Upper lobe of left lung (tissue), 6 donors: ENCODE data around the gene MAU2. TPM values are rescaled to one million over a fixed set of nuclear protein-coding genes. Genes with fewer than 3 reads are reported as not detected.
"Not testable (repeated sequence)": the region's sequence is repeated elsewhere in the genome, so short reads cannot be mapped to it uniquely, and the experiment has no call there.

Experiments used
- ATAC-seq, 2 donors: fragments of 200-7000 bp; cut with Tn5 transposase; one replicate each; pipeline ENCODE4 v1.9.1; 2022; ENCODE audit warnings: mild to moderate bottlenecking in 2 of 2, moderate library complexity in 2 of 2; ENCODE audit not compliant: low FRiP score in 2 of 2
- DNase-seq, 2 donors: peaks; one replicate each; pipeline ENCODE4 v3.0.0-alpha.2; 2019 to 2020
- H3K27ac ChIP-seq, 4 donors: fragments of 200-600 bp; sonication (generic); one replicate each; pipeline ENCODE4 v1.5.1; 2016 to 2019
- H3K27me3 ChIP-seq, 4 donors: fragments of 200-600 bp; sonication (generic); one replicate each; pipeline ENCODE4 v1.5.1; 2017 to 2019
- H3K36me3 ChIP-seq, 4 donors: fragments of 200-600 bp; sonication (generic); one replicate each; pipeline ENCODE4 v1.5.1; 2016 to 2019
- H3K4me1 ChIP-seq, 4 donors: fragments of 200-600 bp; sonication (generic); one replicate each; pipeline ENCODE4 v1.5.1; 2018 to 2019
- H3K4me3 ChIP-seq, 4 donors: fragments of 200-600 bp; sonication (generic); one replicate each; pipeline ENCODE4 v1.5.1; 2017 to 2019; ENCODE audit warnings: mild to moderate bottlenecking in 2 of 4, moderate library complexity in 1 of 4
- H3K9me3 ChIP-seq, 4 donors: fragments of 200-600 bp; sonication (generic); one replicate each; pipeline ENCODE4 v1.5.1; 2018 to 2019
- CTCF ChIP-seq, 6 experiments: fragments of 450-650 bp in 4 of 6; fragments of 200-600 bp in 2 of 6; sonication (generic) in 2 of 6; IDR thresholded peaks; one replicate each; pipeline ENCODE4 v1.5.1; 2016 to 2019; ENCODE audit warnings: antibody characterized with exemption in 6 of 6
- EP300 ChIP-seq, 4 donors: sonication (generic); formaldehyde crosslinking; IDR thresholded peaks; one replicate each; pipeline ENCODE4 v1.5.1; 2017; ENCODE audit warnings: antibody characterized with exemption in 4 of 4, control low read depth in 2 of 4
- POLR2A ChIP-seq, 4 donors: fragments of 450-650 bp; IDR thresholded peaks; one replicate each; pipeline ENCODE4 v1.5.1; 2016 to 2017; ENCODE audit warnings: antibody characterized with exemption in 4 of 4, mild to moderate bottlenecking in 2 of 4
- POLR2AphosphoS5 ChIP-seq, 2 donors: sonication (generic); formaldehyde crosslinking; IDR thresholded peaks; one replicate each; pipeline ENCODE4 v1.5.1; 2017; ENCODE audit warnings: antibody characterized with exemption in 2 of 2
- WGBS, 2 donors: methylation state at CpG; one replicate each; pipeline ENCODE4 v1.1.5; 2017 to 2018; 5-methylcytosine and 5-hydroxymethylcytosine counted together
- total RNA-seq, 6 donors: library from RNA; depleted of rRNA in 4 of 6; stranded (reverse); fragments of >200 nt in 4 of 6; gene quantifications; one replicate each; pipeline versions ENCODE4 v1.1.0 to v1.2.1, GENCODE V29; 2016 to 2021
- donor health status: DM: no; HTN: no; CAD: no; lungs with moderate emphysema.
- donor health status: DM: no; HTN: yes; CAD: no; lungs with severe emphysema.

MAU2 gene
- total RNA-seq, 6 donors from 2014 or later, result 42.3 to 166 (median 64.2) TPM

- Histone ChIP-seq H3K27ac (peak overlapping the region; percentile 81 to 96 (median 92)), H3K9me3 (no peaks in the 10 kb centered on the region), H3K36me3 (no peaks in the 10 kb centered on the region), H3K4me1 (peaks cover 47 to 66% (median 59%) of the 10 kb centered on the region in 4 donors), H3K27me3 (no peaks in the 10 kb centered on the region), H3K4me3 (peak overlapping the region; percentile 18 to 93 (median 83))
- TF ChIP-seq CTCF (IDR thresholded peaks at IDR 0.05), result peak in 5 of 6 experiments; percentile 25 to 64 (median 44)
- no peak for TF ChIP-seq EP300 (IDR thresholded peaks at IDR 0.05)
- TF ChIP-seq POLR2AphosphoS5 (IDR thresholded peaks at IDR 0.05), result peak; percentile 64 to 82
- peak in 3 of 4 donors; percentile 57 to 82 (median 79) for TF ChIP-seq POLR2A (IDR thresholded peaks at IDR 0.05)
- 0 to 3% methylated on average over 8 to 20 of the region's 75 CpGs for WGBS, 2 donors
- ATAC-seq, result peak; percentile 98 to 99
- DNase-seq, result peak; percentile 100
Measured at GRCh38 chr19:19385131-19385895, 64.7 kb downstream of the MAU2 start.

GRCh38 chr19:19385896-19386869, 65.6 kb downstream of the MAU2 start:
- TF ChIP-seq EP300 (IDR thresholded peaks at IDR 0.05) (no peak), POLR2A (IDR thresholded peaks at IDR 0.05) (peak in 2 of 4 donors; percentile 60 to 61), CTCF (IDR thresholded peaks at IDR 0.05) (peak in 2 of 6 experiments; percentile 14 to 28)
- H3K9me3 ChIP-seq, result no peaks in the 10 kb centered on the region
- ATAC-seq (no peak), DNase-seq (peak; percentile 72 to 95)
- WGBS, 2 donors, result 2 to 4% methylated on average over 22 to 27 of the region's 75 CpGs
- no peaks in the 10 kb centered on the region for H3K27me3 ChIP-seq
- no peaks in the 10 kb centered on the region for H3K36me3 ChIP-seq
- peak overlapping the region; percentile 56 to 93 (median 83) for H3K4me3 ChIP-seq
- H3K27ac ChIP-seq, result peak overlapping the region; percentile 81 to 96 (median 92)
- H3K4me1 ChIP-seq, result peaks cover 55 to 65% (median 60%) of the 10 kb centered on the region in 4 donors

GRCh38 chr19:19387108-19387507, 66.5 kb downstream of the MAU2 start:
- H3K9me3 ChIP-seq, result no peaks in the 10 kb centered on the region
- H3K4me3 ChIP-seq, result peak overlapping the region in 3 of 4 donors; percentile 82 to 93 (median 84)
- H3K36me3 ChIP-seq, result no peaks in the 10 kb centered on the region
- ATAC-seq (no peak), DNase-seq (no peak)
- H3K27me3 ChIP-seq, result no peaks in the 10 kb centered on the region
- 69 to 84% methylated on average over 5 of the region's 5 CpGs for WGBS, 2 donors
- TF ChIP-seq POLR2A (IDR thresholded peaks at IDR 0.05), result no peak
- no peak for TF ChIP-seq POLR2AphosphoS5 (IDR thresholded peaks at IDR 0.05)
- TF ChIP-seq EP300 (IDR thresholded peaks at IDR 0.05), result no peak
- no peak for TF ChIP-seq CTCF (IDR thresholded peaks at IDR 0.05)
- H3K4me1 ChIP-seq, result peaks cover 62 to 66% (median 63%) of the 10 kb centered on the region in 4 donors
- peak overlapping the region; percentile 81 to 96 (median 92) for H3K27ac ChIP-seq

- no peaks in the 10 kb centered on the region for H3K27me3 ChIP-seq
- peaks cover 77 to 82% (median 79%) of the 10 kb centered on the region in 4 donors for H3K4me1 ChIP-seq
- DNase-seq (no peak), ATAC-seq (no peak)
- no peaks in the 10 kb centered on the region for H3K9me3 ChIP-seq
- peak overlapping the region in 1 of 4 donors; percentile 0 for H3K4me3 ChIP-seq
- WGBS, 2 donors, result 42 to 46% methylated on average over 13 of the region's 13 CpGs
- H3K36me3 ChIP-seq, result no peaks in the 10 kb centered on the region
- TF ChIP-seq POLR2A (IDR thresholded peaks at IDR 0.05), result no peak
- TF ChIP-seq CTCF (IDR thresholded peaks at IDR 0.05), result no peak
- no peak for TF ChIP-seq EP300 (IDR thresholded peaks at IDR 0.05)
- no peak for TF ChIP-seq POLR2AphosphoS5 (IDR thresholded peaks at IDR 0.05)
- H3K27ac ChIP-seq, result peak overlapping the region; percentile 59 to 96 (median 92)
Measured at GRCh38 chr19:19388568-19389555, 68.2 kb downstream of the MAU2 start.

GRCh38 chr19:19389683-19390082, 69.1 kb downstream of the MAU2 start:
- not testable (repeated sequence) for H3K4me3 ChIP-seq, DNase-seq, ATAC-seq, H3K36me3 ChIP-seq, H3K9me3 ChIP-seq, H3K27me3 ChIP-seq
- peak overlapping the region; percentile 59 to 96 (median 92) for H3K27ac ChIP-seq
- WGBS, 2 donors, result 88 to 90% methylated on average over 12 of the region's 12 CpGs
- H3K4me1 ChIP-seq, result peaks cover 77 to 84% (median 79%) of the 10 kb centered on the region in 4 donors

GRCh38 chr19:19394333-19394732, 73.7 kb downstream of the MAU2 start:
- H3K4me1 ChIP-seq, result peaks cover 51 to 75% (median 55%) of the 10 kb centered on the region in 4 donors
- peak overlapping the region; percentile 6 to 72 (median 38) for H3K27ac ChIP-seq

More at GRCh38 chr19:19394333-19394732, 73.7 kb downstream of the MAU2 start:
- H3K4me3 ChIP-seq, ATAC-seq, H3K36me3 ChIP-seq, H3K27me3 ChIP-seq, H3K9me3 ChIP-seq, DNase-seq: not testable (repeated sequence)
- WGBS, 2 donors, result 82 to 89% methylated on average over 7 of the region's 7 CpGs
